ENCODE data around the gene PREX1. TPM values are rescaled to one million over a fixed set of nuclear protein-coding genes. Genes with fewer than 3 reads are reported as not detected.

The PREX1 gene
- total RNA-seq, 3 donors from 2014 or later: 53.1 to 84.2 (median 65.1) TPM

GRCh38 chr20:48632825-48633619 is 194.8 kb downstream of the PREX1 start:
- H3K4me3 ChIP-seq: no peak overlapping the region
- TF ChIP-seq CTCF (IDR thresholded peaks at IDR 0.05) (no peak), POLR2A (IDR thresholded peaks at IDR 0.05) (no peak), POLR2AphosphoS5 (IDR thresholded peaks at IDR 0.05) (no peak)
- DNase-seq (ENCODE audit: low spot score in 2 of 2): no peak
- intact Hi-C loops (cut with DNase I; ENCODE audit: low total_unique reads): no loop called here
- H3K27ac ChIP-seq: no peak overlapping the region
- H3K9me3 ChIP-seq: no peaks in the 10 kb centered on the region
- no peaks in the 10 kb centered on the region for H3K4me1 ChIP-seq
- no peaks in the 10 kb centered on the region for H3K36me3 ChIP-seq
- H3K27me3 ChIP-seq: no peaks in the 10 kb centered on the region

GRCh38 chr20:48632017-48632824 is 195.6 kb downstream of the PREX1 start:
- no peaks in the 10 kb centered on the region for H3K27me3 ChIP-seq
- H3K9me3 ChIP-seq: no peaks in the 10 kb centered on the region
- intact Hi-C loops (cut with DNase I; ENCODE audit: low total_unique reads): no loop called here
- H3K4me3 ChIP-seq: no peak overlapping the region
- no peak overlapping the region for H3K27ac ChIP-seq
- H3K36me3 ChIP-seq: no peaks in the 10 kb centered on the region
- TF ChIP-seq POLR2A (IDR thresholded peaks at IDR 0.05) (no peak), POLR2AphosphoS5 (IDR thresholded peaks at IDR 0.05) (no peak), CTCF (IDR thresholded peaks at IDR 0.05) (no peak)
- no peak for DNase-seq (ENCODE audit: low spot score in 2 of 2)
- no peaks in the 10 kb centered on the region for H3K4me1 ChIP-seq

DNA sequence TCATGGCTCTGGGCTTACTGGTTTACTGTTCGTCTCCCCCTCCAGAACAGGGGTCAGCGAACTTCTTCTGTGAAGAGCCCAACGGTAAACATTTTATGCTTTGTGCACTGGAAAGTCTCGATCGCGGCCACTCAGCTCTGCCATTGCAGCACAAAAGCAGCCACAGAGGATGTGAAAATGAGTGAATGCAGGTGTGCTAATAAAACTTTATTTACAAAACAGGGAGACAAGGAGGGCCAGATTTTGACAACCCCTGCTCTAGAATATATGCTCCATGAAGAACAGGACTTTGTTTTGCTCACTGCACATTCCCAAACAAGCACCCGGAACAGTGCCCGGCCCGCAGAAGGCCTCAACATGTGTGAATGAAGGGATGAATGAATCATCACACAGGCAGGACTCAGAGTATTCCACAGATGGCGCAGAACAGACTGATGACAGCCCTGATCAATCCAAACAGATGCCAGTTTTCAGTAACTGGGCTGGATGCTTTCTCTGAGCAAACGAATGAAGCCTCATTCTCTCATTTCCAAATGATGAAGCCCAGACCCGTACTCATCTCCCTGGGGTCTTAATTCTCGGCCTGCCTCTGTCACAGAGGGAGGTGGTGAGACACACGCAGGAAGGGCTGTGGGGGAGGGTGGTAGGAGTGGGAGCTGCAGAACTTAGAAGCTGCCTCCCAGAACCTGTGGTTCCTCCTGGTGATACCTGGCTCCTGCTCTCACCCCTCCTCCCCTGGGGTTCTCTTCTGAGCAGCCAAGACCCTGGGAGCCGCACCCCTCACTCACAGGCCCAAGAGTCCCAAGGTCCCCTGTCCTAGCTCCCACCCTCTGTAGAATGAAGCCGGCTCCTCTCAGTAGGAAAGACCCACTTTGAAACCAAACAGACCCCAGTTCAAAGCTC is 196.4 kb downstream of the PREX1 start:
- H3K36me3 ChIP-seq: no peaks in the 10 kb centered on the region

GRCh38 chr20:48630342-48631075 is 197.3 kb downstream of the PREX1 start:
- Histone ChIP-seq H3K27ac (no peak overlapping the region), H3K9me3 (no peaks in the 10 kb centered on the region), H3K4me1 (no peaks in the 10 kb centered on the region), H3K27me3 (no peaks in the 10 kb centered on the region), H3K36me3 (no peaks in the 10 kb centered on the region), H3K4me3 (no peak overlapping the region)
- TF ChIP-seq CTCF (IDR thresholded peaks at IDR 0.05): no peak
- no peak for TF ChIP-seq POLR2AphosphoS5 (IDR thresholded peaks at IDR 0.05)
- no peak for TF ChIP-seq POLR2A (IDR thresholded peaks at IDR 0.05)
- intact Hi-C loops (cut with DNase I; ENCODE audit: low total_unique reads): no loop called here
- no peak for DNase-seq (ENCODE audit: low spot score in 2 of 2)

More for the DNA sequence above, 196.4 kb downstream of the PREX1 start:
- Histone ChIP-seq H3K27me3 (no peaks in the 10 kb centered on the region), H3K4me3 (no peak overlapping the region), H3K9me3 (no peaks in the 10 kb centered on the region), H3K4me1 (no peaks in the 10 kb centered on the region), H3K27ac (no peak overlapping the region)
- TF ChIP-seq CTCF (IDR thresholded peaks at IDR 0.05): no peak
- no peak for TF ChIP-seq POLR2AphosphoS5 (IDR thresholded peaks at IDR 0.05)
- TF ChIP-seq POLR2A (IDR thresholded peaks at IDR 0.05): no peak
- no peak for DNase-seq (ENCODE audit: low spot score in 2 of 2)
- intact Hi-C loops (cut with DNase I; ENCODE audit: low total_unique reads): no loop called here
